Stimulated activated naive CD4-positive, alpha-beta T cell treated with Interleukin-2 at 50 U/mL for 16 hours (primary cell): ENCODE results near the gene NXN.
A peak's percentile ranks its signal among the peaks of the same experiment; 100 is the strongest.
"Not testable (repeated sequence)": the region's sequence is repeated elsewhere in the genome, so short reads cannot be mapped to it uniquely, and the experiment has no call there.

Experiments
- DNase-seq: peaks from one replicate; lab custom pipeline; 2025; lab: John Stamatoyannopoulos, UW

The NXN gene

DNA sequence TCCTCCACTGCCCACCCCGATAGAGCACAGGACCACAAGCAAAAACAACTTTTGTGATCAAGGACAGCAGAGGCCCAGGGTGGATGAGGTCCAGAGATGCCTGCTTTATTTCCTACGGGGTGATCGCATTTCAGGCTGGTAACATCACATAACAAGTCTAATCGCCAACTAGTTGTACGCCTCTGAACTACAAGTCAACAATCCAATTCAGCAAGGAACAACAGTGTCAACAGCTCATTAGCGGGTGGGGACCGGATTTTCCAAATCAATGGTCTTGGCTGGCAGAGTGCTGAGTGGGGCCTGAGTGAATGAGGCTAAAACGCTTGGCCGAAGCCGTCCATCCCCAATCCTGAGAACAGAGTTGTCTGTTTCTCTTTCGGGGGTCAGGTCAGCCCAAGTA lies 180.3 kb downstream of the NXN start:
- no peak for DNase-seq

GRCh38 chr17:798246-798645 lies 181.3 kb downstream of the NXN start:
- no peak for DNase-seq

GRCh38 chr17:797236-797840 lies 182.2 kb downstream of the NXN start:
- DNase-seq, result no peak

- DNase-seq, result no peak
These were observed 183.0 kb downstream of the NXN start for GRCh38 chr17:796609-797008.

- DNase-seq, result no peak
These were observed 183.9 kb downstream of the NXN start for GRCh38 chr17:795721-796120.

GRCh38 chr17:795276-795675 lies 184.3 kb downstream of the NXN start:
- no peak for DNase-seq

DNA sequence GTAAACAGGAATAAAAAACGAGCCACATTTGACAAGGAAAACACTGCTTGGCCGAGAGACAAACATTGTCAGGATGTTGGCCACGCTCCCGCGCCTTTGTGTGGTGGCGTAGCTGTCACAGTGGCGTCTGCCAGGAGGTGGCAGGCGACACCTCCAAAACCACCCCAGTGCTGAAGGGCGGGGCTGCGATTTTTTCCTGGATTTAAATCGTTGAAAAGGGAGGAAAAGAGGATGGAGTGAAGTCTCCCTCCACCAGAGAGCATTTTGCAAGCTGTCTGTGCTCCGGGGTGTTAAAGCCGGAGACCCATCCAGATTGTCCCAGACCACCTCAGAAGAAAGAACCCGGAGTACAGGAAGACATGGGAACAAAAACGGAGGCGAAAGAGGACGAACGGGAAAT lies 184.7 kb downstream of the NXN start:
- no peak for DNase-seq

DNA sequence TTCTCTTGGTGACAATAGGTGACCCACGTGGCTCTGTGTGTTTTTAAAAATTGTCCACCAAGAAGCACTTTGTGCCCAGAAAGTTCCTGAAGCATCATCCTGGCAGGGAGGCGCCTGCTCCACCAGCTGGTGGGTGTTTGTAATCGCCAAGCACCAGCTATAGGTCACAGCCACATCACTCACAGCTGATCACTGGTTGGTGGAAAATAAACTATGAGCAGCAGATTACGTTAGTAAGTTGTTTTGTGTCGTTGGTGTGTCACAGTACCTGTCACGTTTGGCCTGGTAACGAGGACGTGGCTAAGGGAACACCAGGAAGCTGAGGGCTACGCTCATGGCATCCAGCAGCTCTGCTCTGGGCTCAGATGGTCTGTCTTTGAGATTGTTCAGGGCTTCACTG lies 187.3 kb downstream of the NXN start:
- no peak for DNase-seq

DNA sequence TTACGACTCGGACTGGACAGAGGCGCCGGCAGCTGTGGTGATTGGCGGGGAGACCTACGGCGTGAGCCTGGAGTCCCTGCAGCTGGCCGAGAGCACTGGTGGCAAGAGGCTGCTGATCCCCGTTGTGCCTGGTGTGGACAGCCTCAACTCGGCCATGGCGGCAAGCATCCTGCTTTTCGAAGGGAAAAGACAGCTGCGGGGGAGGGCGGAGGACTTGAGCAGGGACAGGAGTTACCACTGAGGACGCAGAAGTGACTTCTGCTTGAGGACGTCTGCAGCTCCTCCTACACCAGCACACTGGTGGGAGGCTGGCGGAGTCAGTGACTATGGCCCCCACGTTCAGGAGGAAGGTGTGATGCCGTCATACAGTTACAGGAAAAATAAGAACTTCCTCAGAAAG lies 187.7 kb downstream of the NXN start:
- no peak for DNase-seq

- DNase-seq, result not testable (repeated sequence)
These were observed 188.7 kb downstream of the NXN start for GRCh38 chr17:790874-791247.

DNA sequence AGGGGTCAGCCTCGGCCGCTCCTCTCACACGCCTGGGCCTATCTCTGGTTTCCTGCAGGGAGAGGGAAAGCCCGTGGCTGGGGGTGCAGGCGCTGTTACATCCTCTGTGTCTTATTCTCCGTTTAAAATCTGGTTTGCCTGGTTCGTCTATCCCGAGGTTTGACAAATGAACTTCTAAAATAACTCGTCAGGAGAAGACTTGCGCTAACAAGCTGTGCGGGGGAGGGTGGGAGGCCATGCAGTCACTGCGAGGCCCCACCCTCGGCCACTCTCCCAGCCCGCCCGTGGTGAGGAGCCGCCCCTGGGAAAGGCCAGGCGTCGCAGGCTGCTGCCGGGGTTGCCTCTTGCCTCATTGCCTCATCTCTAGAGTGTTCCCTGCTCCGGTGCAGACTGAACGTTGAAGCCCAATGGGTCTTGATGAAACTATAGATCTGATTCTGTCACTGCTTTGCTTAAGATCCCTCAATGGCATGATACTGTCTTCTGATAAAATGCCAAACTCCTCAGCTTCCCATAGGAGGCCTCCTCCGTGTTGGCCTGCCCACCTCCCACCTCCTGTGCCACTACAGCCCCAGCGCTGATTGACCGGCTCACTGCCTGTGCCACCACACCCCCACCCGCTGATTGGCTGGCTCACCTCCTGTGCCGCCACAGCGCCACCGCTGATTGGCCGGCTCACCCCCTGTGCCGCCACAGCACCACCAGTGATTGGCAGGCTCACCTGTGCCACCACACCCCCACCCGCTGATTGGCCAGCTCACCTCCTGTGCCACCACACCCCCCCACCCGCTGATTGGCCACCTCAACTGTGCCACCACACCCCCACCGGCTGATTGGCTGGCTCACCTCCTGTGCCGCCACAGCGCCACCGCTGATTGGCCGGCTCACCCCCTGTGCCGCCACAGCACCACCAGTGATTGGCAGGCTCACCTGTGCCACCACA lies 189.4 kb downstream of the NXN start:
- not testable (repeated sequence) for DNase-seq

DNA sequence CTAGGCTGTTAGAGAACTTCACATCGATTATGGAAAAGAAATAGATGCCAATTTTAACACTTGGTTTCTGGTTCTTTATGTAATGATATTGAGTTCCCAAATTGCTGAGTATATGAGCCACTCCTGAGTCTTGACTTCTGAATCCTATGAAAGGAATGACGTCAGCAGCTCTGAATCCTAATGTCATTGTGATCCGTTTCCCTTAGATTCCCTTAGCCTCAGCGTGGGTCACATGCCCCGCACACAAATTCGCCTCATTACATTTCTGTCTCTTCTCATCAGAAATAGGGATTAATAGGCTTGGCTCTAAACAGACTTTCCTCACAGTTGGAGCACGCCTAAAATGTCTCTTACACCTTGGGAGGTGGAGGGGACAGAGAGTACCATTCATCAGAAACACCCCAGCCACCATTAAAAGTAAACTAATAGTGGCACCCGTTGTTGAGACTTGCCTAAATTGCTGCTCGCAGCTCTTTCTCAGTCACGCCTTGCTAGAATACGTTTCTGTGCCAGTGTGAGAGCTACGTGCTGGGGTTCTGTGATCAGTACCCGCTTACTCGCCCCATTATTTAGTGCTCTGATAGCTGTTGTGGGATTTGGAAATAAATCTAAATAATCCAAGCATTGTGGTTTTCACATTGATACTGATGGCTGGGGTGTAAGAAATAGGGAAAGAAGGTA lies 190.3 kb downstream of the NXN start:
- no peak for DNase-seq

- no peak for DNase-seq
These were observed 191.0 kb downstream of the NXN start for GRCh38 chr17:788551-788950.

DNA sequence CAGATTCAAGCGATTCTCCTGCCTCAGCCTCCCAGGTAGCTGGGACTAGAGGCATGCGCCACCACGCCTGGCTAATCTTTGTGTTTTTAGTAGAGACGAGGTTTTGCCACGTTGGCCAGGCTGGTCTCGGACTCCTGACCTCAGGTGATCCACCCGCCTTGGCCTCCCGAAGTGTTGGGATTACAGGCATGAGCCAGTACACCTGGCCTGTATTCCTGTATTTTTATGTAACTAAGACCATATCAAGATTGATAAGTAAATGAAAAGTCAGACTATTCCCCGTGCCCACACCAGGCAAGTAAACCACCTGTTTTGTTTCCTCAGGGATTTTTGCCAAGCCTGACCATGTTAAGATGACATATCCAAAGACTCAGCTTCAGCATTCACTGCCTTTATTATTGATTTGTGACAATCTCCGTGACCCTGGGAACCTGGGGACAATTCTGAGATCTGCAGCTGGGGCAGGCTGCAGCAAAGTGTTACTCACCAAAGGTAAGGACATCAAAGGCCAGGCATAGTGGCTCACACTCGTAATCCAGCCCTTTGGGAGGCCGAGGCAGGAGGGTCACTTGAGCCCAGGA lies 191.8 kb downstream of the NXN start:
- no peak for DNase-seq

- not testable (repeated sequence) for DNase-seq
These were observed 193.7 kb downstream of the NXN start for GRCh38 chr17:785901-786300.

- DNase-seq, result no peak
These were observed 195.4 kb downstream of the NXN start for GRCh38 chr17:784143-784542.

GRCh38 chr17:781805-782731 lies 197.5 kb downstream of the NXN start, which contains the start of the genes GLOD4 and MRM3:
Gene GLOD4, minus strand, starts transcription at chr17:782280. Its CDS starts 25 bp downstream, at chr17:782255.
Gene MRM3, plus strand, starts transcription at chr17:782353. Its CDS starts 26 bp downstream, at chr17:782379.
- peak; percentile 90 for DNase-seq

GRCh38 chr17:778096-778495 lies 201.5 kb downstream of the NXN start:
- no peak for DNase-seq

- DNase-seq, result no peak
These were observed 205.3 kb downstream of the NXN start for GRCh38 chr17:774313-774584.

- DNase-seq, result no peak
These were observed 205.9 kb downstream of the NXN start for GRCh38 chr17:773467-774312.

GRCh38 chr17:773016-773415 lies 206.6 kb downstream of the NXN start:
- no peak for DNase-seq
